Fibroblast of lung (primary cell): ENCODE data around the gene SLC34A3.

ENCODE experiments used
- EZH2 ChIP-seq: IDR thresholded peaks from 2 replicates; pipeline ENCODE4 v1.5.1; 2012; ENCODE audit warnings: low read length, control low read depth, mild to moderate bottlenecking; ENCODE audit errors: missing control alignments
- TF ChIP-seq, protein P1 (sequence below), 2 donors: IDR thresholded peaks in 1 of 2; conservative IDR thresholded peaks in 1 of 2; 1 replicate in 1 of 2; 2 replicates in 1 of 2; pipeline ENCODE4 v1.5.1; 2011 to 2012; ENCODE audit warnings: low read length in 2 of 2, control low read depth in 1 of 2, inconsistent platforms in 1 of 2, low read depth in 1 of 2, mild to moderate bottlenecking in 1 of 2

- TF ChIP-seq, protein P1, sequence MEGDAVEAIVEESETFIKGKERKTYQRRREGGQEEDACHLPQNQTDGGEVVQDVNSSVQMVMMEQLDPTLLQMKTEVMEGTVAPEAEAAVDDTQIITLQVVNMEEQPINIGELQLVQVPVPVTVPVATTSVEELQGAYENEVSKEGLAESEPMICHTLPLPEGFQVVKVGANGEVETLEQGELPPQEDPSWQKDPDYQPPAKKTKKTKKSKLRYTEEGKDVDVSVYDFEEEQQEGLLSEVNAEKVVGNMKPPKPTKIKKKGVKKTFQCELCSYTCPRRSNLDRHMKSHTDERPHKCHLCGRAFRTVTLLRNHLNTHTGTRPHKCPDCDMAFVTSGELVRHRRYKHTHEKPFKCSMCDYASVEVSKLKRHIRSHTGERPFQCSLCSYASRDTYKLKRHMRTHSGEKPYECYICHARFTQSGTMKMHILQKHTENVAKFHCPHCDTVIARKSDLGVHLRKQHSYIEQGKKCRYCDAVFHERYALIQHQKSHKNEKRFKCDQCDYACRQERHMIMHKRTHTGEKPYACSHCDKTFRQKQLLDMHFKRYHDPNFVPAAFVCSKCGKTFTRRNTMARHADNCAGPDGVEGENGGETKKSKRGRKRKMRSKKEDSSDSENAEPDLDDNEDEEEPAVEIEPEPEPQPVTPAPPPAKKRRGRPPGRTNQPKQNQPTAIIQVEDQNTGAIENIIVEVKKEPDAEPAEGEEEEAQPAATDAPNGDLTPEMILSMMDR (conservative IDR thresholded peaks at IDR 0.05 in 1 of 2, IDR thresholded peaks at IDR 0.05 in 1 of 2; ENCODE audit: low read depth in 1 of 2, low read length in 2 of 2), result no peak
- TF ChIP-seq EZH2, result no peak
These were observed 19.2 kb upstream of the SLC34A3 start for GRCh38 chr9:137211532-137211931.
